GM12864 (cell line): ENCODE data around the gene TERC.
"Not testable (repeated sequence)": the region's sequence is repeated elsewhere in the genome, so short reads cannot be mapped to it uniquely, and the experiment has no call there.

Experiments used
- DNase-seq: peaks from one replicate; pipeline ENCODE4 v3.0.0-alpha.2; 2011; ENCODE audit warnings: low read depth
- H3K4me3 ChIP-seq: 2 replicates; pipeline ENCODE4 v1.5.1; 2011; ENCODE audit warnings: mild to moderate bottlenecking, low read depth, low read length, control low read depth
- CTCF ChIP-seq: IDR thresholded peaks from 2 replicates; pipeline ENCODE4 v1.5.1; 2011; ENCODE audit warnings: low read depth, mild to moderate bottlenecking, moderate library complexity, low read length, control low read depth, inconsistent platforms; ENCODE audit errors: missing control alignments

The TERC gene

GRCh38 chr3:169739067-169739466 is 25.8 kb downstream of the TERC start:
- no peak overlapping the region for H3K4me3 ChIP-seq
- no peak for TF ChIP-seq CTCF
- DNase-seq = no peak

DNA sequence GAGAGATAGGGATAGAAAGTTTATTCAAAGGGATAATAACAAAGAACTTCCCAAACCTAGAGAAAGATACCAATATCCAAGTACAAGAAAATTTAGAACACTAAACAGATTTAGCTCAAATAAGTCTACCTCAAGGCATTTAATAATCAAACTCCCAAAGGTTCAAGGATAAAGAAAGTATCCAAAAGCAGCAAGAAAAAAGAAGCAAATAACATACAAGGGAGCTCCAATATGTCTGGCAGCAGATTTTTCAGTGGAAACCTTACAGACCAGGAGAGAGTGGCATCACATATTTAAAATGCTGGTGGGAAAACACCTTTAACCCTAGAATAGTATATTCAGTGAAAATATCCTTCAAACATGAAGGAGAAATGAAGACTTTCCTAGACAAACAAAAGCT is 33.0 kb downstream of the TERC start:
- not testable (repeated sequence) for DNase-seq

DNA sequence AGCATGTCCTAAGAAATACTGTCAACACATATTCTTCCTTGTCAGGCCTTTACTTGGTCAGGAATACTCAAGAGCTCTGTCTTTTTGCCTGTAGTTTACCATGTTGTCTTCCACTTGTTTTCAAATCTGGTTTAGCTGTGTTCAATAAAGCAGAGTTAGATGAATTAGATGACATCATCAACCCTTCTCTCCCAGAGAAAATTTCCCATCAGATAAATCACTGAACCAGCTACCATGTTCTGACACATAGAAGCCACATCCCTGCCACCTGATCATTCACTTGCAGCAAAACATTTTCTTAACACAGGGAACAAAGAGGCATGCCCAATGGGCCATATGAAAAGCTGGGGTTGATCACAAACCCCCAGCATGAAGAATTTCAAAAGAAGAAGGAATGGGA is 42.1 kb downstream of the TERC start:
- no peak for TF ChIP-seq CTCF
- H3K4me3 ChIP-seq = no peak overlapping the region
- DNase-seq = no peak

More for the DNA sequence above, 33.0 kb downstream of the TERC start:
- not testable (repeated sequence) for H3K4me3 ChIP-seq

DNA sequence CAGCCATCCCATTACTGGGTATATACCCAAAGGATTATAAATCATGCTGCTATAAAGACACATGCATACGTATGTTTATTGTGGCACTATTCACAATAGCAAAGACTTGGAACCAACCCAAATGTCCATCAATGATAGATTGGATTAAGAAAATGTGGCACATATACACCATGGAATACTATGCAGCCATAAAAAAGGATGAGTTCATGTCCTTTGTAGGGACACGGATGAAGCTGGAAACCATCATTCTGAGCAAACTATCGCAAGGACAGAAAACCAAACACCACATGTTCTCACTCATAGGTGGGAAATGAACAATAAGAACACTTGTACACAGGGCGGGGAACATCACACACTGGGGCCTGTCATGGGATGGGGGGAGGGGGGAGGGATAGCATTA is 46.4 kb downstream of the TERC start:
- H3K4me3 ChIP-seq, DNase-seq: not testable (repeated sequence)
